Measurements from ENCODE around the gene KCND2.

KCND2 gene

DNA sequence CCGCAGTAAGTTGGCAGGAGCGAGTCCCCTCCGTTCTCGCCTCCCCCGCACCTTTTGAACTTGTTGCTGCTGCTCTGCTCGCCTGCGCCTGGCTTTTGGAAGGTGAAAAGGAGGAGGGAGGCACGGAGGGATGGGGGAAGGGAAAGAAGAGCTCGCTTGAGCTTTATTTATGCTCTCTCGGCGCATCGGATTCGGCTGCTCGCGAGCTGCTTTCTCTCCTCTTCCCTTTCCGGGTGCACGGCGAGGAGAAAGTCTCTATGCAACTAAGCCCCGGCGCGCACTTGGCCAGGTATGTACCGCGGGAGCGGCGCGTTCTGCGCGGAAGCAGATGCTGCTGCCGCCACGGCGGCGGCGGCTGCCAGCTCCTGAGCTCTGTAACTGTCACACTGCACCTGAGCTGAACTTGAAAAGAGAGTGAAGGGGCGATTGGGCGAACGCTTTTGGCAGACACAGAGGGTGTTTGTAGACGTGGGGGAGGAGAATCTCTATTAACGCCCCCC is 551 bp downstream of the KCND2 start:
- H3K27ac Mint-ChIP-seq, result peak overlapping the region; percentile 64 to 94 (median 86)

GRCh38 chr7:120274482-120274881 is 1.5 kb downstream of the KCND2 start:
- H3K9me3 Mint-ChIP-seq, result no peaks in the 10 kb centered on the region
- H3K27ac Mint-ChIP-seq, result no peak overlapping the region
- H3K36me3 Mint-ChIP-seq (ENCODE audit: low read depth), result peaks cover 9% of the 10 kb centered on the region
- TF ChIP-seq, protein P1, sequence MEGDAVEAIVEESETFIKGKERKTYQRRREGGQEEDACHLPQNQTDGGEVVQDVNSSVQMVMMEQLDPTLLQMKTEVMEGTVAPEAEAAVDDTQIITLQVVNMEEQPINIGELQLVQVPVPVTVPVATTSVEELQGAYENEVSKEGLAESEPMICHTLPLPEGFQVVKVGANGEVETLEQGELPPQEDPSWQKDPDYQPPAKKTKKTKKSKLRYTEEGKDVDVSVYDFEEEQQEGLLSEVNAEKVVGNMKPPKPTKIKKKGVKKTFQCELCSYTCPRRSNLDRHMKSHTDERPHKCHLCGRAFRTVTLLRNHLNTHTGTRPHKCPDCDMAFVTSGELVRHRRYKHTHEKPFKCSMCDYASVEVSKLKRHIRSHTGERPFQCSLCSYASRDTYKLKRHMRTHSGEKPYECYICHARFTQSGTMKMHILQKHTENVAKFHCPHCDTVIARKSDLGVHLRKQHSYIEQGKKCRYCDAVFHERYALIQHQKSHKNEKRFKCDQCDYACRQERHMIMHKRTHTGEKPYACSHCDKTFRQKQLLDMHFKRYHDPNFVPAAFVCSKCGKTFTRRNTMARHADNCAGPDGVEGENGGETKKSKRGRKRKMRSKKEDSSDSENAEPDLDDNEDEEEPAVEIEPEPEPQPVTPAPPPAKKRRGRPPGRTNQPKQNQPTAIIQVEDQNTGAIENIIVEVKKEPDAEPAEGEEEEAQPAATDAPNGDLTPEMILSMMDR (IDR thresholded peaks at IDR 0.05; ENCODE audit: unreplicated experiment in 3 of 3), result no peak
- H3K27me3 Mint-ChIP-seq (ENCODE audit: low read depth), result peaks cover 34% of the 10 kb centered on the region
- H3K4me3 Mint-ChIP-seq, result peak overlapping the region; percentile 90 to 100 (median 97)
- H3K4me1 Mint-ChIP-seq, result no peaks in the 10 kb centered on the region

More for the DNA sequence above, 551 bp downstream of the KCND2 start:
- Mint-ChIP-seq H3K4me3 (peak overlapping the region; percentile 90 to 100 (median 97)), H3K4me1 (no peaks in the 10 kb centered on the region), H3K36me3 (ENCODE audit: low read depth) (peaks cover 9% of the 10 kb centered on the region), H3K27me3 (ENCODE audit: low read depth) (peaks cover 38% of the 10 kb centered on the region), H3K9me3 (no peaks in the 10 kb centered on the region)
- TF ChIP-seq, protein P1 (IDR thresholded peaks at IDR 0.05; ENCODE audit: unreplicated experiment in 3 of 3), result no peak

GRCh38 chr7:120274899-120275298 is 1.9 kb downstream of the KCND2 start:
- TF ChIP-seq, protein P1 (IDR thresholded peaks at IDR 0.05; ENCODE audit: unreplicated experiment in 3 of 3), result no peak

DNA sequence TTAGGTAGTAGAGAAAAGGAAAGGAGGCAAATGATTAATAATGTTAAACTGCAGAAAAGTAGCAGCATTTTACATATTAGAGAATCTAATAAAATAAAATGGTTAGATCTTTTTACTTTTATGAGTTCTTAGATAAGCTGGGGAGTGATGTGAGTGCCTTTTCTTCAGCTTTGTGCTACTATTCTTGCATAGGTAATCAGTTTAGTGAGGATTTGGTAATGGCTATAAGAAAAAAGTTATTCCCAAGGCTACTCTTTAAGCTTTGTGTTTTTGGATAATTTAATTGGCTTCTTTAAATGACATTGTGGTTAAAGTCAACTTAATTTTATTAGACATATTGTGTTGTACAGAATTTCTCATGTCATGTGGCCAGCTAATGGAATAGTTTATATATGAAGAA is 3.7 kb downstream of the KCND2 start:
- Mint-ChIP-seq H3K27ac (no peak overlapping the region), H3K4me3 (peak overlapping the region in 1 of 3 experiments; percentile 44), H3K36me3 (ENCODE audit: low read depth) (peaks cover 9% of the 10 kb centered on the region), H3K4me1 (no peaks in the 10 kb centered on the region), H3K9me3 (no peaks in the 10 kb centered on the region), H3K27me3 (ENCODE audit: low read depth) (peaks cover 34% of the 10 kb centered on the region)
- TF ChIP-seq, protein P1 (IDR thresholded peaks at IDR 0.05; ENCODE audit: unreplicated experiment in 3 of 3), result no peak

More at GRCh38 chr7:120274899-120275298, 1.9 kb downstream of the KCND2 start:
- Mint-ChIP-seq H3K4me3 (peak overlapping the region; percentile 90 to 100 (median 97)), H3K36me3 (ENCODE audit: low read depth) (peaks cover 9% of the 10 kb centered on the region), H3K27ac (no peak overlapping the region), H3K27me3 (ENCODE audit: low read depth) (peaks cover 34% of the 10 kb centered on the region), H3K9me3 (no peaks in the 10 kb centered on the region), H3K4me1 (no peaks in the 10 kb centered on the region)

DNA sequence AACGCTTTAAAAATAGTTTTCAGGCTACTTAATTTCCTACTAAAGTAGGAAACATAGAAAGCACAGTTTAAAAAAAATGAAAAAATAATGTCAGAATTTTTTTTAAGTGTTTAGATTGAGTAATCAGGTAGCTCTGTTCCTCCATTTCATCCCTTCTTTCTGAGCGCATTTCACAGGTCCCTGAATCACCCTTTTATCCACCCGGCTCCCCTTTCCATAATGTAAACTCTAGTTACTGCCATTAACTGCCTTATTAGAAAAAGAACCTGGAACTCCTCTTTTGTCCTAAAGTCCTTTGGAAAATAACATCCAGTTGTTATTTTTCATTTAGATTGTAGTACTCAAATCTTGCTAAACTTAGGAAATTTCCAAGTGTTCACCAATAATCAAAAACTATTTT is 5.8 kb downstream of the KCND2 start:
- Mint-ChIP-seq H3K27me3 (ENCODE audit: low read depth) (peaks cover 19% of the 10 kb centered on the region), H3K9me3 (no peaks in the 10 kb centered on the region), H3K4me3 (no peak overlapping the region), H3K4me1 (no peaks in the 10 kb centered on the region), H3K36me3 (ENCODE audit: low read depth) (peaks cover 9% of the 10 kb centered on the region), H3K27ac (no peak overlapping the region)
- TF ChIP-seq, protein P1 (IDR thresholded peaks at IDR 0.05; ENCODE audit: unreplicated experiment in 3 of 3), result no peak

DNA sequence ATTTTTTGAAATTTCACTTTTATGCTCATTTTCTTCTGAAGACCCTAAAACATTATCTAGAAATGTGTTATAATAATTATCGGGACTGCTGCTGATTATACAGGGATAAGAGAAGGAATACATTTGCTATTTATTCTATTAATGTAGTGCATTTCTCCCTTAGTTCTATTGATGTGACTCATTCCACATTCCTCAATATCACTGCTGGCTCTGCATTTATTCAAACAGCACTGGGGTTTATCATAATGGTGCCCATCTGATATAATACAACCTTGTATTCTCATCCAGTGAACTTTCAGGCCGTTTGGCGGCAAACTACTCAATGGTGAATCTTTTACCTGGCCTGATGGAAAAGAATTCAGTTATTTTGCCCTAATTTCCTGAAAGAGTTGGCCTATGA is 7.8 kb downstream of the KCND2 start:
- Mint-ChIP-seq H3K4me1 (no peaks in the 10 kb centered on the region), H3K9me3 (no peaks in the 10 kb centered on the region), H3K27ac (no peak overlapping the region), H3K36me3 (ENCODE audit: low read depth) (no peaks in the 10 kb centered on the region), H3K27me3 (ENCODE audit: low read depth) (no peaks in the 10 kb centered on the region), H3K4me3 (no peak overlapping the region)
- TF ChIP-seq, protein P1 (IDR thresholded peaks at IDR 0.05; ENCODE audit: unreplicated experiment in 3 of 3), result no peak

Measured in nephron (organoid).